Muscle of leg (tissue), 11 donors: ENCODE data around the gene XYLT1. TPM values are rescaled to one million over a fixed set of nuclear protein-coding genes. Genes with fewer than 3 reads are reported as not detected.

Experiments used
- DNase-seq: peaks from one replicate; pipeline ENCODE4 v3.0.0; 2013
- H3K27ac ChIP-seq: one replicate; pipeline ENCODE4 v1.5.1; 2013; ENCODE audit warnings: mild to moderate bottlenecking, low read length, control low read depth
- H3K27me3 ChIP-seq: one replicate; pipeline ENCODE4 v1.6.1; 2013; ENCODE audit warnings: low read length; ENCODE audit not compliant: control insufficient read depth, insufficient read depth
- H3K36me3 ChIP-seq: one replicate; pipeline ENCODE4 v1.6.1; 2013; ENCODE audit warnings: low read length; ENCODE audit not compliant: control insufficient read depth, insufficient read depth
- H3K4me1 ChIP-seq: one replicate; pipeline ENCODE4 v1.6.1; 2013; ENCODE audit warnings: low read length; ENCODE audit not compliant: control insufficient read depth, insufficient read depth
- H3K4me3 ChIP-seq: one replicate; pipeline ENCODE4 v1.5.1; 2013; ENCODE audit warnings: low read length, control low read depth
- H3K9me3 ChIP-seq: replicated peaks from 2 replicates; pipeline ENCODE4 v1.6.1; 2013; ENCODE audit warnings: low read depth, low read length; ENCODE audit not compliant: control insufficient read depth
- WGBS: methylation state at CpG from one replicate; pipeline ENCODE4 v1.1.5; 2013; ENCODE audit warnings: missing lambda C conversion rate; ENCODE audit not compliant: insufficient coverage; 5-methylcytosine and 5-hydroxymethylcytosine counted together
- polyA plus RNA-seq, 8 donors: library from polyadenylated mRNA; unstranded; fragments of 120-200 nt; gene quantifications; one replicate each; pipeline versions ENCODE4 v1.2.1 to v1.2.3, GENCODE V29; 2013; ENCODE audit warnings: inconsistent platforms in 1 of 8, low replicate concordance in 1 of 8; ENCODE audit not compliant: insufficient read length in 8 of 8, insufficient read depth in 1 of 8
- total RNA-seq: library from RNA; stranded (reverse); fragments of 120-200 nt; gene quantifications from one replicate; pipeline ENCODE4 v1.2.4, GENCODE V29; 2013

XYLT1 gene
- total and polyA plus RNA-seq, 9 donors: 4.3 to 9.7 (median 5.3) TPM

DNA sequence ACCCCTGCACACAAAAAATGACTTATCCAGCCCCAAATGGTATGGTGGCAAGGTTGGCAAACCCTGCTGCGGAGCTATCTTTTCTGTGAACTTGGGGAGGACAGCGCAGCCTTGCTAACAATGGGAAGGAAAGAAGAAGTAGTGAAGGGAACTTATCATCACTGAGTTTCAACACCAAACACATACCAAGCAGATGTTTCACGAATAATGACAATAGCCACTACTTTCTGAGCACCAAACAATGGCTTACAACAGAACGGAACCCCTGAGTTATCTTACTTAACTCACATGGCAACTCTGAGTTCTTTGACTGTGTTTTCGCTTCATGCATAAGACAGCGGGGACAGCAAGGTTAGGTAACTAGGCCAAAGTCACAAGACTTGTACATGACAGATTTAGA, 148.9 kb downstream of the XYLT1 start:
- Histone ChIP-seq H3K36me3 (no peaks in the 10 kb centered on the region), H3K9me3 (no peaks in the 10 kb centered on the region), H3K4me3 (no peak overlapping the region), H3K27ac (no peak overlapping the region), H3K27me3 (no peaks in the 10 kb centered on the region), H3K4me1 (peaks cover 17% of the 10 kb centered on the region)
- DNase-seq: no peak
- WGBS: 80% methylated on average over 4 of the region's 6 CpGs

DNA sequence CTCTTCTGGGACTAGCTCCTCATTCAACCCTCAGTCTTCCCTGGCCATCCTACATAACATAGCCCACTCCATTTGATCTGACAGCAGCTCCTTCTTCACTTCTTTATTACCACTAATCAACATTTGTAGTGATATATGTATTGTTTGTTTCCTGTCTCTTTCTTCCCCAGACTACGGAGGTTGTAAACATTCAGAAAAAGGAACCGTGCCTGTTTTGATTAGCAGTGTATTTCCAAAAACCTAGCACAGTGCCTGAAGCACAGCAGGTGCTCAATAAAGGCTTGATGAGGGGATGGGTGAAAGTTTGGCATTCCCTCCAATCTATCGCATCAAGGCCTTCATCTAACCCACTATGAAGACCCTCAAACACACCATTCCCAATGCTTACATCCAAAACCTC, 150.8 kb downstream of the XYLT1 start:
- no peak overlapping the region for H3K27ac ChIP-seq
- no peak overlapping the region for H3K4me3 ChIP-seq
- no peaks in the 10 kb centered on the region for H3K9me3 ChIP-seq
- H3K36me3 ChIP-seq: no peaks in the 10 kb centered on the region
- no CpG with 5 or more reads among the region's 3 CpGs for WGBS
- H3K27me3 ChIP-seq: no peaks in the 10 kb centered on the region
- DNase-seq: no peak
- H3K4me1 ChIP-seq: peaks cover 13% of the 10 kb centered on the region

DNA sequence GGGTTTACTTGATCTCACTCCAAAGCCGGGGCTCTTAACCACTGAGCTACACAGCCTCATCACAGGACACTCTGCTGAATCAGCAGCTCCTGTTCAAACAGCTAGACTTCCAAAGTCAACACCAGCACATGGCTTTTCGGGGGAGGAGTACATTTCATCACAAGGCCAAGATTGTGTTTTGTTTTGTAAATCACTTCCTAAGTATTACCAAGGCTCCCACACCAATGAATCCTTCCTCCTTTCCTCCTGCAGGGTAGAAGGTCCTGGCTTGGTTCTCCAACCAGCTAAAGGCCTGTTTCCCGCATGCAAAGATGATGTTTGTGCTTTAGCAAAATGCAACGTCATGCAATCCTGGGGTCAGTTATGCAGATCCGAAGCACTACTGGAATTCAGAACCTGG, 152.5 kb downstream of the XYLT1 start:
- H3K4me1 ChIP-seq: peaks cover 10% of the 10 kb centered on the region
- no peaks in the 10 kb centered on the region for H3K27me3 ChIP-seq
- no peak overlapping the region for H3K27ac ChIP-seq
- no peaks in the 10 kb centered on the region for H3K36me3 ChIP-seq
- H3K9me3 ChIP-seq: no peaks in the 10 kb centered on the region
- no peak overlapping the region for H3K4me3 ChIP-seq
- 70% methylated on average over 4 of the region's 5 CpGs for WGBS
- no peak for DNase-seq

- WGBS: no CpG with 5 or more reads among the region's 4 CpGs
- Histone ChIP-seq H3K9me3 (no peaks in the 10 kb centered on the region), H3K36me3 (no peaks in the 10 kb centered on the region), H3K27ac (no peak overlapping the region), H3K4me1 (peaks cover 10% of the 10 kb centered on the region), H3K4me3 (no peak overlapping the region), H3K27me3 (no peaks in the 10 kb centered on the region)
- DNase-seq: no peak
Measured at GRCh38 chr16:17316005-17316404, 154.8 kb downstream of the XYLT1 start.

DNA sequence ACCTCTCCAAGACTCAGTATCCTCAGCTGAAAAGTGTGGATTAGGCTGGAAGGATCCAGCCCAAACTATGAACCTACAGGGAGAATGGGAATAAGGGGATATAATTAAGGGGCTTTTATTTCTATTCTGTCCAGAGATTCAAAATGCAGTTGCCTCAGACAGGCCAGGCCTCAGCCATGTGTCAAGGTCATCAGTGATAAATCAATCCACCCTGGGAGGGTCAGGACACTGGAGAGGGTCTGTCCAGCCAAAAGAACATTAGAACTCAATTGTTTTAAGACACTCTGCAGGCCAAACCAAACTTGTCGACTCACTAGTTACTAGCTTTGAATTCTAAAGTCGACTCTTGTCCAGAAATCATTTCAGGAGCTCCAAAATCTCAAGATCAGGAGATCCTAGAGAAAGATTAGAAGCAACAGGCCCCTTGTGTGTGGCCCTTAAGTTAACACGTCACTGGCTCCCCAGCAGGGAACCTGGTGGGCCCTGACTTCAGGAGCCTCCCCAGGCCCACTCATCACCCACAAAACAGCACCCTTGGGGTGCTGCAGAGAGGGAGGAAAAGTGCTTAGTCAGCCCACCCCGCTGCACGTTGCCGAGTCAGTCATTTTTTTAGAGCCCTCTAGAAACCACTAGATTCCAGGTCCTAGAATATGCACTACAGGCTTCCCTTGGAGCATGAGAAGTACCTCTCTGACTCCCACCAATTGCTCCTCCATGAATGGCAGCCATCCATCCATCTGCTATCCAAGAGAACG, 156.8 kb downstream of the XYLT1 start:
- Histone ChIP-seq H3K27ac (peak overlapping the region; percentile 38), H3K4me1 (peaks cover 10% of the 10 kb centered on the region), H3K9me3 (no peaks in the 10 kb centered on the region), H3K27me3 (no peaks in the 10 kb centered on the region), H3K36me3 (no peaks in the 10 kb centered on the region), H3K4me3 (no peak overlapping the region)
- WGBS: 19% methylated on average over 3 of the region's 7 CpGs
- peak; percentile 67 for DNase-seq

DNA sequence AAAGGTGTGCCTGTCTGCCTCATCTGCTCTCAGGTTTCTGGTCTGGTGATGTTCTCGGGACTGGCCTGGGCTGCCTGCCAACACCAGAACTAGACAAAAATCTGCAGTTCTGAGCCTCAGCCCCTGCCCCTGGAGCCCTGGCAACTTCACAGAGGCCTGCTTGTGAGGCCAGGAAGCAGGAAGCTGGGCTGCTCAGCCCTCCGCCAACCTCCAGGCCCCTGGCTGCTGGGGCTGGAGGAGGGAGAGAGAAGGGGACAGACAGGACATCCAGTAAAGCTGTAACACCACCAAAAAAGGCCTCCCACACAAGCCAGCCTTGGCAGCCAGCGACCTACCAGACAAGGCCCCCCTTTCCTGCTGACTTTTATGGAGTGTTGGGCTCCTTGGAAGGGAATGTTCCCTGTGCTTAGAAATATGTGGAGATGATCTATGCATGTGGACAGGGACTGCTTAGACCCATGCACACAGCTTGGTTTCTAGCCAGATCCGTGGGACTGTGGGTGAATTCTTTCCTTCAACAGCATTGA, 157.6 kb downstream of the XYLT1 start:
- H3K4me3 ChIP-seq: no peak overlapping the region
- H3K27ac ChIP-seq: peak overlapping the region; percentile 73
- no peaks in the 10 kb centered on the region for H3K36me3 ChIP-seq
- no peaks in the 10 kb centered on the region for H3K9me3 ChIP-seq
- no peaks in the 10 kb centered on the region for H3K27me3 ChIP-seq
- DNase-seq: peak; percentile 93
- WGBS: 17% methylated on average over 1 of the region's 4 CpGs
- peaks cover 10% of the 10 kb centered on the region for H3K4me1 ChIP-seq

DNA sequence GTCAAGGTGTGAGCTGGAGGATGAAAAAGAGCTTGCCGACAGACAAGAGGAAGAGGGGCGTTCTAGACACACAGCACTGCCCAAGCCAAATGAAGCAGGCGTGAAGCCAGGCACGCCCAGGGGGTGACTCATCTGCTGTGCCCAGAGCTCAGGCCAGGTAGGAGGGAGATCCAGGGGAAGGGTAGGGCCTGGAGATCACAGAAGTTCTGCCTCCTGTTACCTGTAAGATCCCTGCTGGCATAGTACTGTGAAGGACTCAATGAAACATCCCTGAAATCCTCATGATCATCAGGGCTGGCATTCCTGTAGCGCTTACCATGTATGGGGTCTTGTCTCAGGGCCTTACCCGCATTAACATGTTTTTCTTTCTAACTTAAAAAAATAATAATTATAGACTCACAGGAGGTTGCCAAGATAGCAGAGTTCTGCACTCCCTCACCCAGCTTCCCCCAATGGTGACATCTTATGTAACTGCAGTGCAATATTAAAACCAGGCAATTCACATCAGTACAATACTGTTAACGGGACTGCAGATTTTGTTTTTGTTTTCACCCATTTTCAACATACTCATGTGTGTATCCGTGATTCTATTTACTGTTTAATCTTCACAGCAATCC, 158.6 kb downstream of the XYLT1 start:
- H3K27me3 ChIP-seq: no peaks in the 10 kb centered on the region
- H3K4me3 ChIP-seq: no peak overlapping the region
- WGBS: 86% methylated on average over 4 of the region's 8 CpGs
- peaks cover 10% of the 10 kb centered on the region for H3K4me1 ChIP-seq
- H3K9me3 ChIP-seq: no peaks in the 10 kb centered on the region
- H3K27ac ChIP-seq: no peak overlapping the region
- no peaks in the 10 kb centered on the region for H3K36me3 ChIP-seq
- DNase-seq: no peak

DNA sequence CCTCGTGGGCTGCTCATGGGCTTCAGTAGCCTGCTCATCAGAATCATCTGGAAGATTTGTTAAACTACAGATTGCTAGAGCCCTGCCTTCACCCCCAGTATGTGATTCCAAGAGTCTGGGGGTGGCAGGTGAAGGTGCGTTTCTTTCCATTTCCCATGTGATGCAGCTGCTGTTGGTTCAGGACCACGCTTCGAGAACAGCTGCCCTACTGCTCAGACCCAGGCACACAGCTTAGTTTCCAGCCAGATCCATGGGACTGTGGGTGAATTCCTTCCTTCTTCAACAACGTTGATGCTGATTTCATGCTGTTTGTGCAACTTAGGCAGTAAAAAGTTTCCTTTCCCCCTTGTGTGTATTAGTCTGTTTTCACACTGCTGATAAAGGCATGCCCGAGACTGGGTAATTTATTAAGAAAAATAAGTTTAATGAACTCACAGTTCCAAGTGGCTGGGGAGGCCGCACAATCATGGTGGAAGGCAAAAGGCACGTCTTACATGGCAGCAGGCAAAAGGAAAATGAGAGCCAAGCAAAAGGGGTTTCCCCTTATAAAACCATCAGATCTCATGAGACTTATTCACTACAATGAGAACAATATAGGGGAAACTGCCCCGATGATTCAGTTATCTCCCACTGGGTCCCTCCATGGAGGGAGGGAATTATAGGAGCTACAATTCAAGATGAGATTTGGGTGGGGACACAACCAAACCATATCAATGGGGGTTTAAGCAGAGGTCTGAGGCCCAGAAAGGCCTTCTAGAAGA, 159.2 kb downstream of the XYLT1 start:
- H3K36me3 ChIP-seq: no peaks in the 10 kb centered on the region
- no peak overlapping the region for H3K4me3 ChIP-seq
- H3K27me3 ChIP-seq: no peaks in the 10 kb centered on the region
- no peak for DNase-seq
- H3K9me3 ChIP-seq: no peaks in the 10 kb centered on the region
- no peak overlapping the region for H3K27ac ChIP-seq
- 74% methylated on average over 4 of the region's 9 CpGs for WGBS
- H3K4me1 ChIP-seq: peaks cover 10% of the 10 kb centered on the region

- no peak overlapping the region for H3K27ac ChIP-seq
- H3K27me3 ChIP-seq: no peaks in the 10 kb centered on the region
- no peaks in the 10 kb centered on the region for H3K36me3 ChIP-seq
- no peak overlapping the region for H3K4me3 ChIP-seq
- DNase-seq: no peak
- WGBS: no CpG with 5 or more reads among the region's 3 CpGs
- H3K9me3 ChIP-seq: no peaks in the 10 kb centered on the region
- peaks cover 14% of the 10 kb centered on the region for H3K4me1 ChIP-seq
Measured at GRCh38 chr16:17309510-17309909, 161.2 kb downstream of the XYLT1 start.

DNA sequence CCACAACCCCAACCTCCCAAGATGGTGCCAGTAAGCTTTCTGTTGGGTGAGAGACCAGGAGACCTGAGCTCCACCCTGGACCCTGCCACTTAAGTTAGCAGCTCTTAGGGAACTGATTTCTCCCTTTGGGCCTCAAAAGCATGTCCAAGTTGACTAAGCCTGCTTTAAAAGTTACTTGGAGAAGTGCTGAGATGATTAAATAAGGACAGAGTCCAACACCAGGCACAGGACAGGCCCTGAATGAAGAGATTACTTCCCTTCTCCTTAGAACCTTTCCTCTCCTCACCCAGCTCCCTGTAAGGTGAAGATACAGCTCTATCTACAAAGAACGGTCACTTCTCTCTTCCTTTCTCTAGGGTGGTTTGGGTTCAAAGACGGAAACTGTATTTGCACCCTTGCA, 162.6 kb downstream of the XYLT1 start:
- Histone ChIP-seq H3K36me3 (no peaks in the 10 kb centered on the region), H3K4me3 (no peak overlapping the region), H3K27ac (no peak overlapping the region), H3K27me3 (no peaks in the 10 kb centered on the region), H3K4me1 (peaks cover 15% of the 10 kb centered on the region), H3K9me3 (no peaks in the 10 kb centered on the region)
- DNase-seq: no peak
- no CpG with 5 or more reads among the region's 2 CpGs for WGBS
